MM.1S (cell line): ENCODE data around the gene ATRX.
"Not testable (repeated sequence)": the region's sequence is repeated elsewhere in the genome, so short reads cannot be mapped to it uniquely, and the experiment has no call there.

Experiments used
- DNase-seq: peaks from one replicate; pipeline ENCODE4 v3.0.0-alpha.2; 2015
- H2AFZ ChIP-seq: fragments of 300-600 bp; sonication (generic); 2 replicates; pipeline ENCODE4 v1.6.0; 2016; ENCODE audit warnings: antibody characterized with exemption, low read length
- H3F3A ChIP-seq: fragments of 300-600 bp; sonication (generic); 2 replicates; pipeline ENCODE4 v1.6.1; 2016; ENCODE audit warnings: mild to moderate bottlenecking, antibody characterized with exemption, low read length, moderate library complexity, mixed read lengths; ENCODE audit not compliant: insufficient read depth
- H3K27ac ChIP-seq: fragments of 300-600 bp; sonication (generic); 2 replicates; pipeline ENCODE4 v1.5.1; 2016; ENCODE audit warnings: mild to moderate bottlenecking, low read length
- H3K27me3 ChIP-seq: fragments of 300-600 bp; sonication (generic); replicated peaks from 2 replicates; pipeline ENCODE4 v1.6.0; 2016; ENCODE audit warnings: low read length; ENCODE audit not compliant: insufficient read depth
- H3K36me3 ChIP-seq: fragments of 300-600 bp; sonication (generic); replicated peaks from 2 replicates; pipeline ENCODE4 v1.6.1; 2016; ENCODE audit warnings: mild to moderate bottlenecking, low read length, mixed read lengths; ENCODE audit not compliant: insufficient read depth
- H3K4me1 ChIP-seq: fragments of 300-600 bp; sonication (generic); 2 replicates; pipeline ENCODE4 v1.6.1; 2016; ENCODE audit warnings: low read length, mixed read lengths
- H3K4me2 ChIP-seq: fragments of 300-600 bp; sonication (generic); 2 replicates; pipeline ENCODE4 v1.6.0; 2016; ENCODE audit warnings: low read depth, low read length
- H3K4me3 ChIP-seq: fragments of 300-600 bp; sonication (generic); 2 replicates; pipeline ENCODE4 v1.5.1; 2016; ENCODE audit warnings: low read length, mixed read lengths
- H3K79me2 ChIP-seq: fragments of 300-600 bp; sonication (generic); 2 replicates; pipeline ENCODE4 v1.6.1; 2016; ENCODE audit warnings: mixed run types, low read length, mixed read lengths
- H3K9ac ChIP-seq: fragments of 300-600 bp; sonication (generic); 2 replicates; pipeline ENCODE4 v1.6.1; 2016; ENCODE audit warnings: low read length, mixed read lengths
- H3K9me2 ChIP-seq: fragments of 300-600 bp; sonication (generic); replicated peaks from 2 replicates; pipeline ENCODE4 v1.6.1; 2016; ENCODE audit warnings: mild to moderate bottlenecking, low read length, mixed read lengths; ENCODE audit not compliant: insufficient read depth
- H3K9me3 ChIP-seq: fragments of 300-600 bp; sonication (generic); replicated peaks from 2 replicates; pipeline ENCODE4 v1.6.1; 2016; ENCODE audit warnings: mild to moderate bottlenecking, low read length, mixed read lengths; ENCODE audit not compliant: insufficient read depth
- H4K20me1 ChIP-seq: fragments of 300-600 bp; sonication (generic); 2 replicates; pipeline ENCODE4 v1.6.1; 2016; ENCODE audit warnings: mild to moderate bottlenecking, low read length, moderate library complexity, mixed read lengths; ENCODE audit not compliant: insufficient read depth
- EZH2 ChIP-seq: fragments of 300-600 bp; sonication (generic); optimal IDR thresholded peaks from 2 replicates; pipeline ENCODE3; 2017; ENCODE audit warnings: low read depth, mild to moderate bottlenecking, antibody characterized with exemption, low read length, mixed read lengths
- EZH2phosphoT487 ChIP-seq: fragments of 300-600 bp; sonication (generic); IDR thresholded peaks from 2 replicates; pipeline ENCODE4 v1.6.1; 2018; ENCODE audit warnings: antibody characterized with exemption, low read length
- TF ChIP-seq, protein P1 (sequence below): fragments of 300-600 bp; sonication (generic); IDR thresholded peaks from 2 replicates; pipeline ENCODE4 v1.5.1; 2016; ENCODE audit warnings: antibody characterized with exemption, low read length, mixed read lengths

The ATRX gene

GRCh38 chrX:77628294-77629025 lies 157.6 kb downstream of the ATRX start:
- no peak overlapping the region for H3K27ac ChIP-seq
- H3K9me3 ChIP-seq, result no peaks in the 10 kb centered on the region
- H2AFZ ChIP-seq, result no peak overlapping the region
- no peaks in the 10 kb centered on the region for H3F3A ChIP-seq
- H3K9me2 ChIP-seq, result no peaks in the 10 kb centered on the region
- no peak for TF ChIP-seq EZH2phosphoT487
- TF ChIP-seq, protein P1, sequence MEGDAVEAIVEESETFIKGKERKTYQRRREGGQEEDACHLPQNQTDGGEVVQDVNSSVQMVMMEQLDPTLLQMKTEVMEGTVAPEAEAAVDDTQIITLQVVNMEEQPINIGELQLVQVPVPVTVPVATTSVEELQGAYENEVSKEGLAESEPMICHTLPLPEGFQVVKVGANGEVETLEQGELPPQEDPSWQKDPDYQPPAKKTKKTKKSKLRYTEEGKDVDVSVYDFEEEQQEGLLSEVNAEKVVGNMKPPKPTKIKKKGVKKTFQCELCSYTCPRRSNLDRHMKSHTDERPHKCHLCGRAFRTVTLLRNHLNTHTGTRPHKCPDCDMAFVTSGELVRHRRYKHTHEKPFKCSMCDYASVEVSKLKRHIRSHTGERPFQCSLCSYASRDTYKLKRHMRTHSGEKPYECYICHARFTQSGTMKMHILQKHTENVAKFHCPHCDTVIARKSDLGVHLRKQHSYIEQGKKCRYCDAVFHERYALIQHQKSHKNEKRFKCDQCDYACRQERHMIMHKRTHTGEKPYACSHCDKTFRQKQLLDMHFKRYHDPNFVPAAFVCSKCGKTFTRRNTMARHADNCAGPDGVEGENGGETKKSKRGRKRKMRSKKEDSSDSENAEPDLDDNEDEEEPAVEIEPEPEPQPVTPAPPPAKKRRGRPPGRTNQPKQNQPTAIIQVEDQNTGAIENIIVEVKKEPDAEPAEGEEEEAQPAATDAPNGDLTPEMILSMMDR, result peak; percentile 32
- DNase-seq, result peak; percentile 16
- H3K36me3 ChIP-seq, result no peaks in the 10 kb centered on the region
- no peak overlapping the region for H3K4me3 ChIP-seq
- no peaks in the 10 kb centered on the region for H4K20me1 ChIP-seq
- H3K4me2 ChIP-seq, result no peak overlapping the region
- H3K9ac ChIP-seq, result no peak overlapping the region
- no peaks in the 10 kb centered on the region for H3K27me3 ChIP-seq
- H3K4me1 ChIP-seq, result no peaks in the 10 kb centered on the region
- no peaks in the 10 kb centered on the region for H3K79me2 ChIP-seq

GRCh38 chrX:77622672-77623071 lies 163.3 kb downstream of the ATRX start:
- no peaks in the 10 kb centered on the region for H4K20me1 ChIP-seq
- H3K27ac ChIP-seq, result no peak overlapping the region
- no peaks in the 10 kb centered on the region for H3K9me3 ChIP-seq
- no peaks in the 10 kb centered on the region for H3K36me3 ChIP-seq
- peak overlapping the region; percentile 36; the same call in 1 of the 2 replicates for H3K4me3 ChIP-seq
- no peaks in the 10 kb centered on the region for H3F3A ChIP-seq
- H3K9me2 ChIP-seq, result no peaks in the 10 kb centered on the region
- no peak overlapping the region for H3K9ac ChIP-seq
- no peaks in the 10 kb centered on the region for H3K79me2 ChIP-seq
- no peaks in the 10 kb centered on the region for H3K4me1 ChIP-seq
- no peak overlapping the region for H2AFZ ChIP-seq
- H3K27me3 ChIP-seq, result no peaks in the 10 kb centered on the region
- H3K4me2 ChIP-seq, result no peak overlapping the region
- DNase-seq, result no peak
- TF ChIP-seq EZH2 (no peak), EZH2phosphoT487 (no peak)
- TF ChIP-seq, protein P1, result no peak

DNA sequence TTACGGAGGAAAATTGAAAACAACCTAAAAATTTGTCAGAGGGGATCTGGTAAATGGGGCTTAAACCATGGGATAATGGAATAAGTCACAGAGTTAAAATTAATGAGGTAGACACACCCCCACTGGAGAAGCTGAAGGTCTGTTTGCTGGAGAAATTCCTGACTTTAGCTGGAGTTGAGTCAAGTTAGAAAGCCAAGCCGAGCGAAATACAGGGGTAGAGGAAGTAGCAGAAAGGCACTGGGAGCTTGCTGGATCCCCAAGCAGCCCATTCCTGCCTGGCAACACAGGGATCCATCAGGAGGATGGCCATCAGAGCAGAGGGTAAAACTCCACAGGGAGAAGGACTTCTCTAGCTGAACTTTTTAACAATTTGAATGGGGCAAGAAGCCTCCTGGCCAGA lies 163.8 kb downstream of the ATRX start:
- no peaks in the 10 kb centered on the region for H4K20me1 ChIP-seq
- H3K27ac ChIP-seq, result no peak overlapping the region
- no peaks in the 10 kb centered on the region for H3F3A ChIP-seq
- no peaks in the 10 kb centered on the region for H3K36me3 ChIP-seq
- no peak for DNase-seq
- H2AFZ ChIP-seq, result no peak overlapping the region
- H3K79me2 ChIP-seq, result no peaks in the 10 kb centered on the region
- TF ChIP-seq EZH2 (no peak), EZH2phosphoT487 (no peak)
- TF ChIP-seq, protein P1, result no peak
- no peak overlapping the region for H3K9ac ChIP-seq
- H3K27me3 ChIP-seq, result no peaks in the 10 kb centered on the region
- no peaks in the 10 kb centered on the region for H3K4me1 ChIP-seq
- H3K4me3 ChIP-seq, result 0 out of 2 replicates have a peak overlapping the region, but pooled peaks have one; percentile 36
- no peaks in the 10 kb centered on the region for H3K9me3 ChIP-seq
- H3K4me2 ChIP-seq, result no peak overlapping the region
- H3K9me2 ChIP-seq, result no peaks in the 10 kb centered on the region

GRCh38 chrX:77621453-77621852 lies 164.6 kb downstream of the ATRX start:
- H3K4me3 ChIP-seq, H3K9me3 ChIP-seq, H4K20me1 ChIP-seq, H3K9me2 ChIP-seq, H3K27ac ChIP-seq, DNase-seq, H3K4me1 ChIP-seq, H3F3A ChIP-seq, H3K27me3 ChIP-seq, H3K9ac ChIP-seq, H3K4me2 ChIP-seq, H3K79me2 ChIP-seq, H3K36me3 ChIP-seq, H2AFZ ChIP-seq: not testable (repeated sequence)
